ENCODE data around the gene MYCBPAP.

DNA sequence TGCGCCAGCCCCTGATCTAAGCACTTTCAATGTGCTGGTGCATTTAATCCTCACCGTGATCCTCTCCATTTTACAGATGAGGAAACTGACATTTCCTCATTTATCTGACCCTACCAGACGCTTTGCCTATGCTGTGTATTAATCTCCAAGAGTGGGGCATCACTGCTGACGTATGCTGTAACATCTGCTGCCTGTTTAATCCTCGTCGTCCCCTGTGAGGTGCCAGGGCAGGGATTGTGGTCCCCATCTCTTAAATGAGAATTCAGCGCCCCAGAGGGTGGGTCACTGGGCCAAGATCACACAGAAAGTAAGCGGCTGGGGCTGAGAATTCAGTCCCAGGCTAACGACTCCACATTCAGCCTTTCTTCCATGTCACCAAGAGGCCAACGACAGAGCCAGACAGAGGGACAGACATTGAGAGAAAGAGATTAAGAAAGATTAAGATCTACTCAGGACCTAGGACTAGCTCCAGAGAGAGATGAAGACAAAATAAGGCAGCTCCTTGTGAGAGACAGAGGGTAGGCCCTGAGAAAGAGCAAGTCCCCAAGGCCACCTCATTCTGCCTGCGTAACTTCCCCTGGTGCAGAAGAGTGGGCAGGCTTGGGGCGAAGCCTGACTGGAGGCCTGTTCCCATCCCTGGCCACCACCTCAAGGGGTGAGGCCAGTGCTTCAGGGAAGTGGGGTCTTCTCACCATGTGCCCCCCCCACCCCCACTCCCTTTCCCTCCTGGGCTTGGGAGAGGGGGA lies 65.8 kb downstream of the MYCBPAP start:
- TF ChIP-seq EZH2 (IDR thresholded peaks at IDR 0.05; ENCODE audit: low read length, missing control alignments), result no peak
- TF ChIP-seq, protein P1, sequence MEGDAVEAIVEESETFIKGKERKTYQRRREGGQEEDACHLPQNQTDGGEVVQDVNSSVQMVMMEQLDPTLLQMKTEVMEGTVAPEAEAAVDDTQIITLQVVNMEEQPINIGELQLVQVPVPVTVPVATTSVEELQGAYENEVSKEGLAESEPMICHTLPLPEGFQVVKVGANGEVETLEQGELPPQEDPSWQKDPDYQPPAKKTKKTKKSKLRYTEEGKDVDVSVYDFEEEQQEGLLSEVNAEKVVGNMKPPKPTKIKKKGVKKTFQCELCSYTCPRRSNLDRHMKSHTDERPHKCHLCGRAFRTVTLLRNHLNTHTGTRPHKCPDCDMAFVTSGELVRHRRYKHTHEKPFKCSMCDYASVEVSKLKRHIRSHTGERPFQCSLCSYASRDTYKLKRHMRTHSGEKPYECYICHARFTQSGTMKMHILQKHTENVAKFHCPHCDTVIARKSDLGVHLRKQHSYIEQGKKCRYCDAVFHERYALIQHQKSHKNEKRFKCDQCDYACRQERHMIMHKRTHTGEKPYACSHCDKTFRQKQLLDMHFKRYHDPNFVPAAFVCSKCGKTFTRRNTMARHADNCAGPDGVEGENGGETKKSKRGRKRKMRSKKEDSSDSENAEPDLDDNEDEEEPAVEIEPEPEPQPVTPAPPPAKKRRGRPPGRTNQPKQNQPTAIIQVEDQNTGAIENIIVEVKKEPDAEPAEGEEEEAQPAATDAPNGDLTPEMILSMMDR (conservative IDR thresholded peaks at IDR 0.05 in 1 of 2, IDR thresholded peaks at IDR 0.05 in 1 of 2; ENCODE audit: low read depth in 1 of 2, low read length in 2 of 2), result no peak
